HG03066 (cell line): Measurements from ENCODE around the gene SLC8B1.

Source experiments
- ATAC-seq: cut with Tn5 transposase; IDR thresholded peaks from one replicate; pipeline ENCODE4 v1.9.1; 2021; ENCODE audit warnings: low read depth; ENCODE audit not compliant: unreplicated experiment

The SLC8B1 gene

DNA sequence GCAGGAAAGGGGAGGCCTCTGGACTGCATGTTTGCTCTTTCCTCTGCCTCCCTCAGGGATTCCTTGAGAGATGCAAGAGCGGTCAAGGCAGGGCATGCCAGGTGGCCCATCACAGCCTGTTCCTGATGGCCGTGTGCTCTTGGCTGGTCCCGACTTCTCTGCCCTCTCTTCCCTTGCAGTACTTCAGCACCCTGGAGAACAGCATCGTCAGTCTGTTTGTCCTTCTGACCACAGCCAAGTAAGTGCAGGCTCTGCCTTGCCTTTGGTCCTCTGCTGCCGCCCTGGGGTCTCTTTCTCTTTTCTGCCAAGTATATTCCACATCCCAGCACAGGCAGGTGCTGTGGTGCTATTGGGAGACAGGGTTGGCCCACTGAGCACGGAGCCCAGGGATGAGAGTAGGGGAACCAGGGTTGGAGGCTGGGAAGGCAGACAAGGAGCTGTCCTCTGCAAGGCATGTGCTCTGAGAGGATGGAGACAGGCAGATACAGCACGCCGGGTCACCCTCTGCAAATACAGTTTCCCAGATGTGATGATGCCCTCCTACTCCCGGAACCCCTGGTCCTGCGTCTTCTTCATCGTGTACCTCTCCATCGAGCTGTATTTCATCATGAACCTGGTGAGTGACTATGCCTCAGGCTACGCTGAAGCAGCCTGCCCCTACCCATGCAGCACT lies 61.7 kb downstream of the SLC8B1 start:
- ATAC-seq, result no peak

DNA sequence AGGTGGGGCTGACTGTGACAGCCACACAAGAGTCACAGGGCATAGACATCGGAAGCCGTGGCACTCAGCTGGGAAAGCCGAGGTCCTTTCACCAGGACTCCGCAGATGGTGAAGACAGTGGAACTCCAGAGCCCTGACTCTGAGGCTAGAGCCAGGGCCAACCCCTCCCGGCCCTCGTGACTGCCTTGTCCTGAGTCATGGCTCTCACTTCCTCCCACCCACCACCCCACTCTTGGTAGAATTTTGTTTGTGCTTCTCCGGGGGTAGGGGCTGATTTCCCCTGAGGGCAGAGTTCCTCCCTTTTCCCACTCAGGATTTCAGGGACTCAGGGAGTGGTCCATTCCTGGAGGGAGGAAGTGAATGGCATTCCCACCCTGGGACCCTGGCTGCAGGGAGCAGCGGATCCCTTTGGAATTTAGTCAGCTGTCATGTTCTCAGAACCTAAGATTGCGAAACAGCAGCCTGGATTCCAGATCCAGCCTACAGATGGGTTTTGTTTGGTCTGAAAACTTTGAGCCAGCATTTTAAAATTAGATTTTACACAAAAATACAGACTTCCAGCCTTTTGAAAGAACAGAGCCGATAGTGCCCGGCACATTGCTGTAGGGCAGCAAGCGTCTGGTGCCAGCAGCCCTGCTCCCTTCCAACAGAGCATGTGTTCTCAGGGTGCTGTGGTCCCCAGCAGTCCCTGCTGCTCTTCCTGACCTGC lies 62.9 kb downstream of the SLC8B1 start:
- ATAC-seq, result no peak

DNA sequence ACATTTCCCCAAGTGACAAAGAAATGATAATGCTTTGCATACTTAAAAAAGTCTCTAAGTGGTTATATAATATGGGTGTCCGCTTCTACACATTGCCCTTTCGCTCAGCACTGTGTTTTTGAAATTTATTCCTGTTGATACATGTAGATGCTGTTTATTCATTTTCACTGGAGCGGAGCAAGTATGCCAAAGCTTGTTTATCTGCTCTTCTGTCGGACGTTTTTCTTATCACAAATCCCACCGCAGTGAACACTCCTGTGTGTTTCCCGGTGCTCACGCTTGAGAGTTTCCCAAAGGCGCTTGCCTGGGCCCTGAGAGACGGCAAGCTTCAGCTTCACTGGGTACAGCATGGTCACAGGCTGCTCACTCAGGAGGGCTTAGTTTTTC lies 63.5 kb downstream of the SLC8B1 start:
- ATAC-seq, result no peak

DNA sequence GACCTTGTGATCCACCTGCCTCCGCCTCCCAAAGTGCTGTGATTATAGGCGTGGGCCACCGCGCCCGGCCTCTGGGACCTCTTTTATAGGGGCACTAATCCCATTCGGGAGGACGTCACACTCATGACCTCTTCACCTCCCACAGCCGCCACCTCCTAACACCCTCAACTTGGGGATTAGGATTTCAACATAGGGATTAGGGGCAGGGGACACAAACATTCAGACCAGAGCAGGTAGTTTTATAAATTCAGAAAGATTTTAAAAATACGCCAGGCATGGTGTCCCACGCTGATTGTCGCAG lies 64.2 kb downstream of the SLC8B1 start:
- no peak for ATAC-seq

DNA sequence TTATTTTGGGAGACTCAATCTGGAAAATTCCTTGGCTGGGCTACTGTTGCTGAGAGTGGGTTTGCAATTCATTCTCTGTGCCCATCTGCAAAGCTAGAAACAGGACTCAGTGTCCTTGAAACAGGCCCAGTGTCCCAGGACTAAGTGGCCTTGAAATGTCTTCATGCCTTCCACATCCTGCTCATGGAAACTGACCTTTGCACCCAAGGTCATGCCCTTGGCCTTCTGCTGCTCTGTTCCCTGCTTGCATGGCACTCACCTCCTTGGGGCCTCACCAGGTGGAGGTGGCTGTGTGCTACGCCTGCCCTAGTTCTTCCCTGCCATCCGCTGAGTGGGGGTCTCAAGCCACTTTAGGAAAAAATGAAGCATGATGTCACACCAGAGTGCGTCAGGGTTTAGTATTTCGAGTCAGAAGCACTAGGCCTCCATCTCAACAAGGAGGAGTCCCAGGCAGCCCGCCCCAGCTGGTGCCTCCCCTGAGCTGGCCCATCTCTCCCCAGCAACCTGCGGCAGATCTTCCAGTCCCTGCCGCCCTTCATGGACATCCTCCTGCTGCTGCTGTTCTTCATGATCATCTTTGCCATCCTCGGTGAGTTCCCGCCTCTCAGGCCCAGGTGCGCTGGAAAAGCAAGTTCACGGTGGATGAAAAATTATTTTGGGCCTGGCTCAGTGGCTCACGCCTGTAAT lies 65.5 kb downstream of the SLC8B1 start:
- ATAC-seq, result no peak

DNA sequence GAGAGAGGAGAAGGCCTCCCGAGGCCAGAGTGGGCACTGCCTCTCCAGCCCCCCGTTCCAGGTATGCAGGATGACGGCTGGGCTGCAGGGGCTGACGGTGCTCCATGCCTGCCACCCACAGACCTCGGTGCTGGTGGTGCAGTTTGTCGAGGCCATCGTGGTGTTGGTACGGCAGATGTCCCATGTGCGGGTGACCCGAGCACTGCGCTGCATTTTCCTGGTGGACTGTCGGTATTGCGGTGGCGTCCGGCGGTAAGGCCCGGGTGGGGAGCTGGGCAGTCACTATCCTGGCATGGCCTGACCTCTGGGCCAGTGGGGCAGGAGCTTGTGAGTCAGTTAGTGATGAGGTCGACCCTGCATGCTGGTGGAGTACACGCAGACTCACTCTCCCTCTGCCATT lies 66.3 kb downstream of the SLC8B1 start:
- no peak for ATAC-seq

DNA sequence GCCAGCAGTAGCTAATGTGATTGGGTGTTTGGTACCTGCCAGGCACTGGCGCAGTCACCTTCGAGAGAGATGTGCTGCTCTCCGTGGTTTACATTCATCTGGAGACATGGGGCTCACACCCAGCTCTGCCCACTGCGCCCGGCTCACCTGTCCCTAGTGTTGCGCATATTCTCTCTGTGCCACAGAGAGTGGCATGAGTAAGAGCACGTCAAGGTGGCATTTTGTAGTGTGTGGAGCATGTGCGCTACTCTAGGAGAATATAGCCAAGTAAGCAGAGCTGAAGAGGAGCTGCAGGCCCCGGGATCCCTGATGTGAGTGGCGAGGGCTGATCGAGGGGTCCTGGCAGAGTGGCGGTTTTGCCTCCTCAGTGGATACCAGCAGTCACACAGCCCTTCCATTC lies 66.8 kb downstream of the SLC8B1 start:
- no peak for ATAC-seq

DNA sequence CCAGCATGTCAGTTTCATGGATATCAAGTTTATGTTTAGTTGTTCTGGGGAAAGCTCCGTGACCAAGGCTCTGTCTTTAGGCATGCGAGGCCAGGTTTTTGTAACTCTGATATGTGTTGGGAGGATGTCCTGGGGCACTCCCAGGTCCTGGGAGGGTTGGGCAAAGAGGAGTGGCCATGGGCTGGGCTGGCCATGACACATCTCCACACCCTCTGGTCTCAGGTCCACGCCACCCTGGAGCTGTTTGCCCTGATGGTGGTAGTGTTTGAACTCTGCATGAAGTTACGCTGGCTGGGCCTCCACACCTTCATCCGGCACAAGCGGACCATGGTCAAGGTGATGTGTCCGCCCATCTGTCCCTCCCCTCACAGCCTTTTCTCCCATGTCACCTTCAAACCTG lies 67.3 kb downstream of the SLC8B1 start:
- ATAC-seq, result no peak

DNA sequence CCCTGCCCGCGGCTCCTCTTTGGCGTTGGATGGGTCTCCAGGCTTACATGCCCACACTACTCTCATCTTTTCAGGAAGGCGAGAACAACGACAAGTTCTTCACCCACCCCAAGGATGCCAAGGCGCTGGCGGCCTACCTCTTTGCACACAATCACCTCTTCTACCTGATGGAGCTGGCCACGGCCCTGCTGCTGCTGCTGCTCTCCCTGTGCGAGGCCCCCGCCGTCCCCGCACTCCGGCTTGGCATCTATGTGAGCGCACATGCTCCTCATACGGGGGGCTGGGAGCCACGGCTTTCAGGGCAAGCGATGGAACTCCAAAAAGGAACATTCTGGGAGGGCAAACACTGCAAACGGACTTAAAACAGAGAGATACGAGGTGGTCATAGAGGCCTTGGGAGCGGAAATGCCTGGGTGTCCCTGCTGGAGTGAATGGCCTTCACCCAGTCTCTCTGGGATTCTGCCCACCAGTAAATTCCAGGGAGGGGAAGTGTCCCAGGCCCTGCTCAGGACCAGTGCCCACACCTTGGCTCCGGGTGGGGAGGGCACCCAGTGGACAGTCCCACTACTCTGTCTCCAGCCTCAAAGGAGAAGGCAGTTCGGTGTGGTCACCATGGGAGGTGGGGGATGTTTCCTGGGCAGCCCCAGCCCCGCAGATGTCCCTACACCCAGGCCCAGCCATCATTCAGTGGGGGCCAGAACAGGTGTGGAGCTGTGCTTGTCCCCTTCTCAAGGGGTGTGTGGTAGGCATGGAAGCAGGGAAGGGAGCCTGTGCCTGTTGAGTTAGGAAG lies 68.6 kb downstream of the SLC8B1 start:
- ATAC-seq, result no peak

DNA sequence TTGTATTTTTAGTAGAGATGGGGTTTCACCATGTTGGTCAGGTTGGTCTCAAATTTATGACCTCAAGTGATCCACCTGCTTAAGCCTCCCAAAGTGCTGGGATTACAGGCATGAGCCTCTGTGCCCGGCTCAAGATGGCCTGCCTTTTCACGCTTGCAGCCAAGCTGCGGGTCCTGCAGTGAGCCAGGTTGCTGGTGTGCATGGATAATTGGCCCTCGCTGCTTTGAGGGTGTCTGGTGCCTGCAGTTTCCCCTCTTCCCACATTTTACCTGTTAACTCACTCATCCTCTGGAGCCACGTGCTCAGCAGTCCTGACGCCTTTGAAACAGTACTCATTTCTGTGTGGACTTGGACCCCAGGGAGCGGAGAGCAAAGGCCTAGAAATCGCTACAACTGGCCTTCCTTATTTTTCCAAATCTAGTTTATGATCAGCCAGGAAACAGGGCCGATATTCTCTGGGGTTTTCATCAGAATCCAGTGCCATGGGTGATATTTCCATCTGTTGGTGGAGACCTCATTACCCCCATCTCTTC lies 71.4 kb downstream of the SLC8B1 start:
- ATAC-seq, result no peak

DNA sequence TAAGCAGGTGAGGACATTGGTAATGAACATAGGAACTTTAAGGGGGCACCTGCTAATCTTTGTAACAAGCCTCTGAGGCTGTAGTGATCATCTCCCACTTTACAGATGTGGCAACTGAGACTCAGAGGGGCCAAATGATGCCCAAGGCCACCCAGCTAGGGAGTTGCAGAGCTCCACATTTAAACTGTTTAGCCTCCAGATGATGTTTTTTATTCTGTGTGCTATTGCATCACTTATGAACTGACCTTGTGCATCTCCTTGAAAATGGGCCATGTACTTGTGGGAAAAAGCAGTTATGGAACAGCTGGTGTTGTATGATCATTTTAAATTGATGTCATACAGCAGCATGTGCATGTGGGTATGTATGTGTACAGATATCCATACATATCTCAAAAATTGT lies 72.2 kb downstream of the SLC8B1 start:
- no peak for ATAC-seq

DNA sequence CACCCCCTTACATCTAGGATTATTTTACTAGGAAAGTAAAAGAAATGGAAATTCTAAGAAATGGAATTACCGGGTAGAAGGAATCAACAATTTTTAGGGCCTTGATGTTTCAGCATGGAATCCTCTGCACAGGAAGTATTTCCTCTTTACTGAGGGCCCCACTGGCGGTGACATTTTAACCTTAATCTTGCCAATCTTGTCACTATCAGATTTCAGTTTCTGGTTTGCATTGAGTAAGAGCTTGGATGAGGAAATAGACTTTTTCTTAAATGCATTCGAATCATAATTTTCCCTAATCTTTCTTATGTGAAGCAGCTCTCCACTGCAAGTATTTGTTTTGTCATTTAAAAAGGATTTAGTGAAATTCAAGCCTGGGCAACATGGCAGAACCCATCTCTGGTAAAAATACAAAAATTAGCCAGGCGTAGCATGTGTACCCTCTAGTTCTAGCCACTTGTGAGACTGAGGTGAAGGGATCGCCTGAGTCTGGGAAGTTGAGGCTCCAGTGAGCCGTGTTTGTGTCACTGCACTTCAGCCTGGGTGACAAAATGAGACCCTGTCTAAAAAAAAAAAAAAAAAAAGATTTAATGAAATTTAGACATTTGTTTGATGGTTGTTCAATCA lies 73.0 kb downstream of the SLC8B1 start:
- ATAC-seq, result no peak

DNA sequence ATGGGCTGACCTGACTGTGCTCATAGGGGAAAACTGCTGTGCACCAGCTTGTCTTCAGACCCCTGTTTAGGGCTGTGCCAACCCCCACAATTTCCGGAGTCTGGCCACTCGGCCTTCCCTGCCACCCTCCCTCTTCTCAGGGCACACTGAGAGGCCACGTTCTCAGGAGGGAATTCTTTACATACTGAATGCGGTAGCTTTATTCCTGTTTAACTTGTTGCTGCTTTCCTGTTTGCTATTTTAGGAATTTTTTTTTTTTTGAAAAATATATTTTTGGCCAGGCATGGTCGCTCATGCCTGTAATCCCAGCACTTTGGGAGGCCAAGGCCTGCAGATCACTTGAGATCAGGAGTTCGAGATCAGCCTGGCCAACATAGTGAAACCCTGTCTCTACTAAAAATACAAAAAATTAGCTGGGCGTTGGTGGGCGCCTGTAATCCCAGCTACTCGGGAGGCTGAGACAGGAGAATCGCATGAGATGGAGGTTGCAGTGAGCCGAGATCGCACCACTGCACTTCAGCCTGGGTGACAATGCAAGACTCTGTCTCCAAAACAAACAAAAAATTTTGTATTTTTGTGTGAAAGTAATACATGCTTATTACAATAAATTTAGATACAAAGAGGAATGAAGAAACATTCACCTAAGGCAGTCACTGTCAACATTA lies 74.1 kb downstream of the SLC8B1 start:
- no peak for ATAC-seq

DNA sequence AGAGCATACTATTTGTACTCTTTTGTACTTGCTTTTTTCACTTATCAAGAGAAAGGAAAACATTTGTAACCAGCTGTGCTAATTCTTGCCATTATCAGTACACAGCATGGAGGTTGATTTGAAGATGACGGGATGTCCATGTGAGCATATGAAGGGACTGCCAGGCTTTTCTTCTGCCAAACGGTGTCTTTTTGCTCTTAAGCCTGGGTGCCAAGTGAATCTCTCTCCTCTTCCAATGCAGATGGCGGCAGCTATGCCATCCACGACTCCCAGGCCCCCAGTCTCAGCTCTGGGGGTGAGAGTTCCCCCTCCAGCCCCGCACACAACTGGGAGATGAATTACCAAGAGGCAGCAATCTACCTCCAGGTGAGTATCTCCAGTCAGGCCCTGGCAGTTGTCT lies 74.8 kb downstream of the SLC8B1 start:
- ATAC-seq, result no peak

DNA sequence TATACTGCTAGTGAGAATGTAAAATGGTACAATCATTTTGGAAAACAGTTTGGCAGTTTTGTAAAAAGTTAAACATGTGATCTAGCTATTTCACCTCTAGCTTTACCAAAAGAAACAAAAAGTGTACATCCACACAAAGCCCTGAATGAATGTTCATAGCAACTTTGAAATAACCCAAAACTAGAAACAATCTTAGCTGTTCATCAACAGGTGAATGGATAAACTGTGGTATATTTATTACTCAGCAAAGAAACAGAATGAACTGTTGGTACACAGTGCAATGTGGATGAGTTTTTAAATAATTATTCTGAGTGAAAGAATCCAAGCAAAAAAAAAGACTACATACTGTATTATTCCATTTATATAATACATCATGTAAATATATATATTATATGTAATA lies 77.3 kb downstream of the SLC8B1 start:
- ATAC-seq, result no peak

DNA sequence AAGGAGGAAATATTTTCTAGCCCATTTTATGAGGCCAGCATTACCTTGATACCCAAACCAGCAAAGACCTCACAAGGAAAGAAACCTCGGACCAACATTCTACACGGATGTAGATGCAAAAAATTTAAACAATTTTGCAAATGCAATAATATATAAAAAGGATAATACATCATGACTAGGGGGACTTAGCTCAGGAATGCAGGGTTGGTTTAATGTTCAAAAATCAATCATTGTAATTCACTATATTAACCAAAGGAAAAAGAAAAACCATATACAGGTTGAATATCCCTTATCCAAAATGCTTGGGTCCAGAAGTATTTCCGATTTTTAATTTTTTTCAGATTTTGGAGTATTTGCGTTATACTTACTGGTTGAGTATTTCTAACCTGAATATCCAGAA lies 80.6 kb downstream of the SLC8B1 start:
- no peak for ATAC-seq

DNA sequence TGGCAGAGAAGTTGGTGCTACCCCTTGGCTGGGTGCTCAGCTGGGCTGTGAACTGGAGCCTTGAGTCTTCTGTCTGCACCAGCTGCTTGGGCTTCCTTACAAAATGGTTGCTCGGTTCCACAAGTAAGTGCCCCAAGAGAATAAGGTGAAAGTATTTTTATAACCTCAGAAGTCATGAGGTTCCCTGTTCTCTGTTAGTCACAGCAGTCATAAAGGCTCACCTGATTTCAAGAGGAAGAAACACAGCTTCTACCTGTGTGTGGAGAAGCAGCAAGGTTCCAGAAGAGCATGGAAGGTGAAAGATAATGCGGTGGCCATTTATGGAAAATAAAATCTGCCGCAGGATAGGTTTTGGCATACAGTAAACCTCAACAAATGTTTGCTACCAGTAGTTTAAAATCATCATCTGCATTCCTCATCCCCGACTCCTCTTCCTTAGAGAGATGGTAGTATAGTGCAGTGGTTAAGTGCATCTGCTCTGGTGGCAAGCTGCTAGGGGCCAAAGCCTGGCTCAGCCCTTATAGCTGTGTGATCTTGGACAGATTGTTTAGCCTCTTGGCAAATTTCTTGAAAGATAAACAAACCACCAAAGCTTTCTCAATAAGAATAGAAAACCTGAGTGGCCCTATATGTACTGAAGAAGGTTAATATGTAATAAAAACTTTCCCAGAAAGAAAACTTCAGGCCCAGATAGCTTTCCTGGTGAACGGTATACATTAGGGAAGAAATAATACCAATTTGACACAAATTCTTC lies 81.2 kb downstream of the SLC8B1 start:
- ATAC-seq, result no peak

DNA sequence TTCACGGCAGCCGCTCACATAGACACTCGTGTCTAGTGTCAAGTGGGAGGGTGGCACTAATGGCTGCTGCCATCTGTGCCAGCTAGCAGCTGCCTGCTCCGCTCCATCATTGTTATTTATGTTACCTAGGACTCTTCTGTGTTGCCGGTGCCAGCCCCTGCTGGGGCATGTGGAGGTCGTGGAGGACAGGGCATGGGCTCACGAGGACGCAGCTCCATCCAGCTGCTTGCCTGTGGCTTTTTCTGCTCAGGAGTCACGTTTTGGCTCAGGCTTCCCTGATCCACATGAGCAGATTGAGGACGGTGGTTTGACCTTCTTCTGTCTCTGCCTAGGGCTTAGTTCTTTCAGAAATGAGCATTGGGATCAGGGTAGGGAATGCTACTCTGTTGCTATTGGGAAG lies 82.4 kb downstream of the SLC8B1 start:
- ATAC-seq, result no peak

DNA sequence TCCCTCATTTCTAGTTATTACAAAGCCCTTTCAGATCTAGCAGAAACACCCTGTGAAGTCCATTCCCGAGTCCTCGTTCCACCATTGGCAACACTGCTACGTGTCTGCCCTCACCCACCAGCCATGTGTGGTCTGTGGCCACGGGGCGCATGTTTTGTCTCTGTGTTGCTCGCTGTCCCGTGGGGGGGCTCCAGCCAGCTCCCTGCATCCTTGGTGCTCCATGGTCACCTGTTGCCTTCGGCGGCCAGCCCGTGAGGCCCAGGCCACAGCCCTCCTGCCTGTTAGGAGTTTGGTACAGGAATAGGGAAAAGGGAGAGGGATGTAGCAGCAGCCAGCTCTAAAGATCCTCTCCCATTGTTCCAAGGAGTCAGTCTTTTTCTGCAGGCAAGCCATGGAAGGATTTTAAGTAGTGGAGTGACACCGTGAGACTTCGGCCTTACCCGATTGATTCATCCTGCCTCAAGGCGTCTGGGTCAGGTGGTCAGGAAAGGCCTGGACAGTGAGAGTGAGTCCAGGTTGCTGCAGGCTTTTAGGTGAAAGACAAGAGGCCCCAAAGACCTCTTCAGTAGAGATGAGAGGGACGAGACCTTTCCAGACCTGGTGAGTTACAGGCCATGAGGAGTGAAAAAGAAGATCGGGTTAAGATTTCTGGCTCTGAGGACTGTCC lies 83.4 kb downstream of the SLC8B1 start:
- ATAC-seq, result no peak
